ENCODE results near the gene TSGA10IP. TPM values are rescaled to one million over a fixed set of nuclear protein-coding genes. Genes with fewer than 3 reads are reported as not detected.

The TSGA10IP gene
- total and polyA plus RNA-seq, 7 experiments from 2014 or later, result 0.64 TPM; not detected in 6

GRCh38 chr11:65906602-65907001, 38.7 kb upstream of the TSGA10IP start:
- no peaks in the 10 kb centered on the region for H3K9me3 Mint-ChIP-seq
- Histone ChIP-seq H3K4me3 (ENCODE audit: low read length) (no peak overlapping the region), H3K27me3 (ENCODE audit: control insufficient read depth in 2 of 2, insufficient read depth in 2 of 2, low read length in 2 of 2) (no peaks in the 10 kb centered on the region), H3K9me3 (ENCODE audit: control insufficient read depth in 2 of 3, low read length in 3 of 3) (no peaks in the 10 kb centered on the region), H3K36me3 (ENCODE audit: control insufficient read depth in 2 of 3, insufficient read depth in 3 of 3, low read length in 3 of 3) (no peaks in the 10 kb centered on the region), H3K27ac (ENCODE audit: low read depth, low read length) (no peak overlapping the region), H3K4me1 (ENCODE audit: control insufficient read depth in 2 of 2, insufficient read depth in 2 of 2, low read length in 2 of 2) (no peaks in the 10 kb centered on the region)
- intact Hi-C loops (cut with micrococcal nuclease), result loop anchor here in 1 of 2 donors (10.0 kb wide), 1 partner anchor 148 kb away; the partner anchor contains the start of gene SF3B2
- no peak for ATAC-seq
- CTCF ChIA-PET, result interaction anchor here (0.6 to 2.1 kb wide), 3 partner anchors 13 to 19 kb away, joined by 3 to 6 read pairs (median 5); no protein-coding TSS in a partner anchor
- POLR2A ChIA-PET, result interaction anchor here (0.6 to 4.2 kb wide), 8 partner anchors 9 to 435 kb away, joined by 3 to 27 read pairs (median 3); partner anchors contain the start of genes CCDC85B, CFL1 and FIBP
- H3K27me3 Mint-ChIP-seq, result peaks cover 0 to 24% (median 5%) of the 10 kb centered on the region in 5 donors
- H3K4me3 Mint-ChIP-seq, result no peak overlapping the region
- peaks cover 0 to 18% (median 3%) of the 10 kb centered on the region in 7 donors for H3K4me1 Mint-ChIP-seq
- no peak for DNase-seq
- no peak overlapping the region for H3K27ac Mint-ChIP-seq
- H3K36me3 Mint-ChIP-seq, result no peaks in the 10 kb centered on the region

GRCh38 chr11:65907878-65908277, 37.4 kb upstream of the TSGA10IP start:
- ChIA-PET CTCF (no interaction called here), POLR2A (interaction anchor here (0.6 to 4.2 kb wide), 4 partner anchors 10 to 39 kb away, joined by 3 to 27 read pairs (median 6); partner anchors contain the start of genes C11orf68, CCDC85B and FIBP)
- no peak overlapping the region for H3K27ac Mint-ChIP-seq
- intact Hi-C loops (cut with micrococcal nuclease), result loop anchor here in 1 of 2 donors (10.0 kb wide), 1 partner anchor 147 kb away; the partner anchor contains the start of gene SF3B2
- H3K4me3 Mint-ChIP-seq, result no peak overlapping the region
- H3K36me3 Mint-ChIP-seq, result no peaks in the 10 kb centered on the region
- H3K27me3 ChIP-seq (ENCODE audit: control insufficient read depth in 2 of 2, insufficient read depth in 2 of 2, low read length in 2 of 2), result no peaks in the 10 kb centered on the region
- H3K4me1 ChIP-seq (ENCODE audit: control insufficient read depth in 2 of 2, insufficient read depth in 2 of 2, low read length in 2 of 2), result no peaks in the 10 kb centered on the region
- H3K4me3 ChIP-seq (ENCODE audit: low read length), result no peak overlapping the region
- H3K9me3 ChIP-seq (ENCODE audit: control insufficient read depth in 2 of 3, low read length in 3 of 3), result no peaks in the 10 kb centered on the region
- DNase-seq, result no peak
- no peaks in the 10 kb centered on the region for H3K9me3 Mint-ChIP-seq
- peaks cover 0 to 11% (median 3%) of the 10 kb centered on the region in 7 donors for H3K4me1 Mint-ChIP-seq
- no peaks in the 10 kb centered on the region for H3K36me3 ChIP-seq (ENCODE audit: control insufficient read depth in 2 of 3, insufficient read depth in 3 of 3, low read length in 3 of 3)
- no peak overlapping the region for H3K27ac ChIP-seq (ENCODE audit: low read depth, low read length)
- H3K27me3 Mint-ChIP-seq, result peaks cover 0 to 23% (median 5%) of the 10 kb centered on the region in 5 donors
- no peak for ATAC-seq

GRCh38 chr11:65911682-65912568, 33.4 kb upstream of the TSGA10IP start:
- Mint-ChIP-seq H3K27ac (peak overlapping the region in 1 of 9 donors; percentile 5), H3K27me3 (peaks cover 0 to 9% (median 0%) of the 10 kb centered on the region in 5 donors), H3K36me3 (peaks cover 0 to 13% (median 0%) of the 10 kb centered on the region in 5 donors), H3K4me1 (peaks cover 18 to 30% (median 21%) of the 10 kb centered on the region in 7 donors), H3K9me3 (no peaks in the 10 kb centered on the region), H3K4me3 (no peak overlapping the region)
- ChIA-PET CTCF (interaction anchor here (0.9 to 1.3 kb wide), 3 partner anchors 11 to 27 kb away, joined by 3 to 4 read pairs (median 3); partner anchors contain the start of gene CCDC85B), POLR2A (interaction anchor here (0.9 to 3.3 kb wide), 3 partner anchors 11 to 49 kb away, joined by 3 to 18 read pairs (median 7); partner anchors contain the start of genes CCDC85B, FIBP, FOSL1 and SART1)
- H3K27ac ChIP-seq (ENCODE audit: low read depth, low read length), result no peak overlapping the region
- H3K36me3 ChIP-seq (ENCODE audit: control insufficient read depth in 2 of 3, insufficient read depth in 3 of 3, low read length in 3 of 3), result peaks cover 0 to 4% (median 0%) of the 10 kb centered on the region in 3 experiments
- H3K27me3 ChIP-seq (ENCODE audit: control insufficient read depth in 2 of 2, insufficient read depth in 2 of 2, low read length in 2 of 2), result no peaks in the 10 kb centered on the region
- H3K9me3 ChIP-seq (ENCODE audit: control insufficient read depth in 2 of 3, low read length in 3 of 3), result no peaks in the 10 kb centered on the region
- H3K4me1 ChIP-seq (ENCODE audit: control insufficient read depth in 2 of 2, insufficient read depth in 2 of 2, low read length in 2 of 2), result peaks cover 2 to 5% of the 10 kb centered on the region in 2 donors
- DNase-seq (no peak), ATAC-seq (no peak)
- H3K4me3 ChIP-seq (ENCODE audit: low read length), result no peak overlapping the region
- intact Hi-C loops (cut with micrococcal nuclease), result no loop called here

- Mint-ChIP-seq H3K9me3 (no peaks in the 10 kb centered on the region), H3K4me3 (no peak overlapping the region), H3K27me3 (peaks cover 0 to 8% (median 0%) of the 10 kb centered on the region in 5 donors), H3K36me3 (peaks cover 0 to 16% (median 0%) of the 10 kb centered on the region in 5 donors), H3K4me1 (peaks cover 23 to 35% (median 26%) of the 10 kb centered on the region in 7 donors), H3K27ac (no peak overlapping the region)
- intact Hi-C loops (cut with micrococcal nuclease), result no loop called here
- H3K27ac ChIP-seq (ENCODE audit: low read depth, low read length), result no peak overlapping the region
- H3K4me1 ChIP-seq (ENCODE audit: control insufficient read depth in 2 of 2, insufficient read depth in 2 of 2, low read length in 2 of 2), result peaks cover 11 to 13% of the 10 kb centered on the region in 2 donors
- no peak overlapping the region for H3K4me3 ChIP-seq (ENCODE audit: low read length)
- ChIA-PET POLR2A (interaction anchor here (2.3 to 3.3 kb wide), 2 partner anchors 12 to 23 kb away, joined by 7 to 18 read pairs; partner anchors contain the start of genes CCDC85B, FIBP and FOSL1), CTCF (no interaction called here)
- no peaks in the 10 kb centered on the region for H3K27me3 ChIP-seq (ENCODE audit: control insufficient read depth in 2 of 2, insufficient read depth in 2 of 2, low read length in 2 of 2)
- DNase-seq (no peak), ATAC-seq (no peak)
- peaks cover 0 to 7% (median 0%) of the 10 kb centered on the region in 3 experiments for H3K36me3 ChIP-seq (ENCODE audit: control insufficient read depth in 2 of 3, insufficient read depth in 3 of 3, low read length in 3 of 3)
- H3K9me3 ChIP-seq (ENCODE audit: control insufficient read depth in 2 of 3, low read length in 3 of 3), result no peaks in the 10 kb centered on the region
Observed at GRCh38 chr11:65912845-65913244, 32.4 kb upstream of the TSGA10IP start.

- H3K36me3 Mint-ChIP-seq, result peaks cover 0 to 19% (median 0%) of the 10 kb centered on the region in 5 donors
- Histone ChIP-seq H3K4me3 (ENCODE audit: low read length) (no peak overlapping the region), H3K36me3 (ENCODE audit: control insufficient read depth in 2 of 3, insufficient read depth in 3 of 3, low read length in 3 of 3) (peaks cover 0 to 7% (median 0%) of the 10 kb centered on the region in 3 experiments), H3K27ac (ENCODE audit: low read depth, low read length) (no peak overlapping the region), H3K9me3 (ENCODE audit: control insufficient read depth in 2 of 3, low read length in 3 of 3) (no peaks in the 10 kb centered on the region), H3K4me1 (ENCODE audit: control insufficient read depth in 2 of 2, insufficient read depth in 2 of 2, low read length in 2 of 2) (peaks cover 16 to 20% of the 10 kb centered on the region in 2 donors), H3K27me3 (ENCODE audit: control insufficient read depth in 2 of 2, insufficient read depth in 2 of 2, low read length in 2 of 2) (no peaks in the 10 kb centered on the region)
- ChIA-PET CTCF (interaction anchor here (0.7 to 1.1 kb wide), 3 partner anchors 26 to 31 kb away, joined by 3 to 5 read pairs (median 4); no protein-coding TSS in a partner anchor), POLR2A (interaction anchor here (0.6 to 2.8 kb wide), 8 partner anchors 8 to 55 kb away, joined by 3 to 17 read pairs (median 3); partner anchors contain the start of genes CCDC85B and MUS81)
- ATAC-seq, result no peak
- no peaks in the 10 kb centered on the region for H3K9me3 Mint-ChIP-seq
- peak overlapping the region in 6 of 9 donors; percentile 7 to 70 (median 32) for H3K27ac Mint-ChIP-seq
- peaks cover 0 to 2% (median 0%) of the 10 kb centered on the region in 5 donors for H3K27me3 Mint-ChIP-seq
- H3K4me3 Mint-ChIP-seq, result peak overlapping the region in 7 of 10 donors; percentile 10 to 46 (median 29)
- H3K4me1 Mint-ChIP-seq, result peaks cover 24 to 37% (median 27%) of the 10 kb centered on the region in 7 donors
- no peak for DNase-seq
- intact Hi-C loops (cut with micrococcal nuclease), result no loop called here
Observed at GRCh38 chr11:65915101-65915820, 30.0 kb upstream of the TSGA10IP start.

Data from naive thymus-derived CD4-positive, alpha-beta T cell (primary cell).